IPS DF 6.9 (cell line): ENCODE results near the gene FBXO3.
"Not testable (repeated sequence)": the region's sequence is repeated elsewhere in the genome, so short reads cannot be mapped to it uniquely, and the experiment has no call there.

Experiments
- DNase-seq: peaks from one replicate; pipeline ENCODE4 v3.0.0-alpha.2; 2013; ENCODE audit warnings: low read depth, low spot score
- H3K27ac ChIP-seq: one replicate; pipeline ENCODE4 v1.5.1; 2013; ENCODE audit warnings: low read length, control low read depth
- H3K27me3 ChIP-seq: 2 replicates; pipeline ENCODE4 v1.6.1; 2013; ENCODE audit warnings: mild to moderate bottlenecking, low read length; ENCODE audit not compliant: control insufficient read depth, insufficient read depth
- H3K36me3 ChIP-seq: 2 replicates; pipeline ENCODE4 v1.6.1; 2013; ENCODE audit warnings: low read length; ENCODE audit not compliant: control insufficient read depth, insufficient read depth
- H3K4me1 ChIP-seq: 2 replicates; pipeline ENCODE4 v1.6.1; 2013; ENCODE audit warnings: low read length; ENCODE audit not compliant: control insufficient read depth, insufficient read depth
- H3K4me3 ChIP-seq: 2 replicates; pipeline ENCODE4 v1.5.1; 2013; ENCODE audit warnings: mild to moderate bottlenecking, low read length
- H3K9me3 ChIP-seq: 2 replicates; pipeline ENCODE4 v1.6.1; 2013; ENCODE audit warnings: low read length, inconsistent platforms; ENCODE audit not compliant: control insufficient read depth, insufficient read depth
- WGBS: extraction: QIAGEN DNeasy Blood & Tissue Kit; methylation state at CpG from one replicate; pipeline ENCODE4 v1.1.7; 2013; ENCODE audit warnings: mixed read lengths, missing lambda C conversion rate; ENCODE audit not compliant: insufficient read length, insufficient coverage; 5-methylcytosine and 5-hydroxymethylcytosine counted together

The FBXO3 gene

GRCh38 chr11:33713856-33714398 is 60.4 kb downstream of the FBXO3 start:
- Histone ChIP-seq H3K4me1 (no peaks in the 10 kb centered on the region), H3K27me3 (no peaks in the 10 kb centered on the region), H3K27ac (no peak overlapping the region), H3K36me3 (no peaks in the 10 kb centered on the region; the same call in 1 of the 2 replicates), H3K9me3 (no peaks in the 10 kb centered on the region), H3K4me3 (no peak overlapping the region)
- no peak for DNase-seq
- no CpG with 5 or more reads among the region's 4 CpGs for WGBS

GRCh38 chr11:33713151-33713855 is 61.0 kb downstream of the FBXO3 start:
- no peaks in the 10 kb centered on the region for H3K9me3 ChIP-seq
- no peak for DNase-seq
- H3K27me3 ChIP-seq = no peaks in the 10 kb centered on the region
- no peak overlapping the region for H3K4me3 ChIP-seq
- WGBS = no CpG with 5 or more reads among the region's 5 CpGs
- H3K4me1 ChIP-seq = no peaks in the 10 kb centered on the region
- H3K36me3 ChIP-seq = no peaks in the 10 kb centered on the region; the same call in 1 of the 2 replicates
- no peak overlapping the region for H3K27ac ChIP-seq

GRCh38 chr11:33712436-33712835 is 61.9 kb downstream of the FBXO3 start:
- Histone ChIP-seq H3K27ac (no peak overlapping the region), H3K4me1 (no peaks in the 10 kb centered on the region)
- WGBS = no CpG with 5 or more reads among the region's 3 CpGs

GRCh38 chr11:33709466-33709865 is 64.9 kb downstream of the FBXO3 start:
- H3K27ac ChIP-seq = no peak overlapping the region
- no peaks in the 10 kb centered on the region for H3K4me1 ChIP-seq
- no peaks in the 10 kb centered on the region; the same call in 1 of the 2 replicates for H3K36me3 ChIP-seq
- no CpG with 5 or more reads among the region's 3 CpGs for WGBS
- H3K9me3 ChIP-seq = no peaks in the 10 kb centered on the region
- H3K4me3 ChIP-seq = no peak overlapping the region
- no peaks in the 10 kb centered on the region for H3K27me3 ChIP-seq
- no peak for DNase-seq

More at GRCh38 chr11:33712436-33712835, 61.9 kb downstream of the FBXO3 start:
- Histone ChIP-seq H3K27me3 (no peaks in the 10 kb centered on the region), H3K9me3 (no peaks in the 10 kb centered on the region), H3K36me3 (no peaks in the 10 kb centered on the region; the same call in 1 of the 2 replicates), H3K4me3 (no peak overlapping the region)
- DNase-seq = no peak

GRCh38 chr11:33708985-33709384 is 65.3 kb downstream of the FBXO3 start:
- no peak for DNase-seq
- no CpG with 5 or more reads among the region's 1 CpG for WGBS
- no peaks in the 10 kb centered on the region for H3K27me3 ChIP-seq
- no peaks in the 10 kb centered on the region for H3K4me1 ChIP-seq
- no peak overlapping the region for H3K27ac ChIP-seq
- H3K4me3 ChIP-seq = no peak overlapping the region
- no peaks in the 10 kb centered on the region for H3K9me3 ChIP-seq
- H3K36me3 ChIP-seq = no peaks in the 10 kb centered on the region; the same call in 1 of the 2 replicates

GRCh38 chr11:33707831-33708230 is 66.5 kb downstream of the FBXO3 start:
- not testable (repeated sequence) for H3K36me3 ChIP-seq, H3K9me3 ChIP-seq, H3K4me3 ChIP-seq, H3K27ac ChIP-seq, DNase-seq, H3K27me3 ChIP-seq, H3K4me1 ChIP-seq
- no CpG with 5 or more reads among the region's 2 CpGs for WGBS

- Histone ChIP-seq H3K9me3 (no peaks in the 10 kb centered on the region), H3K4me3 (no peak overlapping the region), H3K27me3 (no peaks in the 10 kb centered on the region), H3K27ac (no peak overlapping the region), H3K36me3 (no peaks in the 10 kb centered on the region; the same call in 1 of the 2 replicates), H3K4me1 (no peaks in the 10 kb centered on the region)
- no peak for DNase-seq
- WGBS = no CpG with 5 or more reads among the region's 2 CpGs
Observed at GRCh38 chr11:33706966-33707365, 67.4 kb downstream of the FBXO3 start.

GRCh38 chr11:33706546-33706945 is 67.8 kb downstream of the FBXO3 start:
- no CpG with 5 or more reads among the region's 2 CpGs for WGBS
- no peak overlapping the region for H3K27ac ChIP-seq
- DNase-seq = no peak
- no peak overlapping the region for H3K4me3 ChIP-seq
- no peaks in the 10 kb centered on the region; the same call in 1 of the 2 replicates for H3K36me3 ChIP-seq
- H3K4me1 ChIP-seq = no peaks in the 10 kb centered on the region
- no peaks in the 10 kb centered on the region for H3K27me3 ChIP-seq
- H3K9me3 ChIP-seq = no peaks in the 10 kb centered on the region

GRCh38 chr11:33704240-33705002 is 69.9 kb downstream of the FBXO3 start:
- H3K9me3 ChIP-seq = no peaks in the 10 kb centered on the region
- WGBS = no CpG with 5 or more reads among the region's 7 CpGs

GRCh38 chr11:33703788-33704187 is 70.5 kb downstream of the FBXO3 start:
- H3K27ac ChIP-seq = no peak overlapping the region
- H3K4me1 ChIP-seq = peaks cover 4% of the 10 kb centered on the region
- DNase-seq = no peak
- H3K36me3 ChIP-seq = no peaks in the 10 kb centered on the region
- H3K4me3 ChIP-seq = no peak overlapping the region
- WGBS = no CpG with 5 or more reads among the region's 4 CpGs
- H3K27me3 ChIP-seq = no peaks in the 10 kb centered on the region; the same call in 1 of the 2 replicates
- no peaks in the 10 kb centered on the region for H3K9me3 ChIP-seq

More at GRCh38 chr11:33704240-33705002, 69.9 kb downstream of the FBXO3 start:
- H3K27me3 ChIP-seq = no peaks in the 10 kb centered on the region; the same call in 1 of the 2 replicates
- H3K36me3 ChIP-seq = no peaks in the 10 kb centered on the region; the same call in 1 of the 2 replicates
- no peak for DNase-seq
- no peak overlapping the region for H3K27ac ChIP-seq
- H3K4me1 ChIP-seq = peaks cover 4% of the 10 kb centered on the region
- H3K4me3 ChIP-seq = no peak overlapping the region
